Measurements from ENCODE around the gene RPAP2.
"Not testable (repeated sequence)": the region's sequence is repeated elsewhere in the genome, so short reads cannot be mapped to it uniquely, and the experiment has no call there.

DNA sequence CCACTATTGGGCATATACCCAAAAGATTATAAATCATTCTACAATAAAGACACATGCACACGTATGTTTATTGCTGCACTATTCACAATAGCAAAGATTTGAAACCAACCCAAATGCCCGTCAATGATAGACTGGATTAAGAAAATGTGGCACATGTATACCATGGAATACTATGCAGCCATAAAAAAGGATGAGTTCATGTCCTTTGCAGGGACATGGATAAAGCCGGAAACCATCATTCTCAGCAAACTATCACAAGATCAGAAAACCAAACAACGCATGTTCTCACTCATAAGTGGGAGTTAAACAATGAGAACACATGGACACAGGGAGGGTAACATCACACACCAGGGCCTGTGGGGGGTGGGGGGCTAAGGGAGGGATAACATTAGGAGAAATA lies 95.1 kb downstream of the RPAP2 start:
- TF ChIP-seq POLR2A, POLR2AphosphoS5 (IDR thresholded peaks at IDR 0.05; ENCODE audit: low read depth, low read length): not testable (repeated sequence)

All from GM12892 (cell line).